Vagina (tissue), 2 donors: ENCODE data around the gene MPRIP.

Experiments
- POLR2A ChIP-seq, 2 donors: fragments of 450-650 bp; IDR thresholded peaks; one replicate each; pipeline ENCODE4 v1.6.1; 2017; ENCODE audit warnings: antibody characterized with exemption in 2 of 2, mild to moderate bottlenecking in 2 of 2, moderate library complexity in 2 of 2
- POLR2AphosphoS5 ChIP-seq, 2 donors: sonication (generic); formaldehyde crosslinking; IDR thresholded peaks; one replicate each; pipeline ENCODE4 v1.9.0; 2017; ENCODE audit warnings: antibody characterized with exemption in 2 of 2, mild to moderate bottlenecking in 2 of 2, low read depth in 1 of 2; ENCODE audit not compliant: insufficient read depth in 1 of 2

DNA sequence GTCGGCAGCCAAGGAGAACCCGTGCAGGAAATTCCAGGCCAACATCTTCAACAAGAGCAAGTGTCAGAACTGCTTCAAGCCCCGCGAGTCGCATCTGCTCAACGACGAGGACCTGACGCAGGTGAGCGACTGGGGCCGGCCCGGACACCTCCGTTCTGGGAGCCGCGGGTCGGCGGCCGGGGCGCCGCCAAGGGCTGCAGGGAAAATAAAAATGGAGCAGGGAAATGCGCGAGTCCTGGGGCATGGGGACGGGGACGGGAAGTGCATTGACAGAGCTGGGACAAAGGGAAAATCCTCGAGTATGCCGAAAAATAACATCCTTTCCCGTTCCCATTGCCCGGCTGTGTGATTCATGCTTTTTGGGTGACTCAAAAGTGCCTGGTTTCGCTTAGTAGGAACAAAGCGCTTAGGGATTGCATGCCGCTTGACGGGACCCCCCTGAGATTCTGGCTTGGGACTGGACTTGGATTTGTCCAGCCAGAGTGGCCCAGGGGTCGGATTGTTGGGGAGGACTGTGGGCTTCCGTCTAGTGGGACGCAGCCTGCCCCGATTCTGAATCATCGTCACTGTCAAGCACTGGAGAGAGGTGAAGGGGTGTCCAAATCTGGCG lies 699 bp downstream of the MPRIP start:
- TF ChIP-seq POLR2A (IDR thresholded peaks at IDR 0.05) (peak in 1 of 2 donors; percentile 3), POLR2AphosphoS5 (IDR thresholded peaks at IDR 0.05; ENCODE audit: insufficient read depth in 1 of 2, low read depth in 1 of 2) (peak in 1 of 2 donors; percentile 49)
